SK-MEL-5 (cell line): ENCODE results near the gene NEB. TPM values are rescaled to one million over a fixed set of nuclear protein-coding genes. Genes with fewer than 3 reads are reported as not detected.
"Not testable (repeated sequence)": the region's sequence is repeated elsewhere in the genome, so short reads cannot be mapped to it uniquely, and the experiment has no call there.

Experiments
- DNase-seq: peaks from one replicate; pipeline ENCODE4 v3.0.0-alpha.2; 2016; ENCODE audit warnings: low read depth, low spot score
- in situ Hi-C: cut with HindIII; loops from 2 replicates; pipeline ENCODE4 v1.10.0; 2016; ENCODE audit warnings: low sequenced_read_pairs, high pct_unique_total_duplicates, low pct_unique_long_range_greater_than_20kb
- total RNA-seq: library from RNA; depleted of rRNA; stranded (reverse); fragments of >200 nt; shearing (Covaris generic); gene quantifications from 2 replicates; pipeline ENCODE4 v1.2.3, GENCODE V29; 2014

NEB gene
- total RNA-seq, 1 experiment from 2014 or later, result 1.4 TPM

GRCh38 chr2:151721161-151721560, 13.1 kb downstream of the NEB start:
- in situ Hi-C loops, result no loop called here
- DNase-seq, result no peak

GRCh38 chr2:151720521-151720920, 13.8 kb downstream of the NEB start:
- DNase-seq, result no peak
- in situ Hi-C loops, result no loop called here

- in situ Hi-C loops, result no loop called here
- DNase-seq, result no peak
Measured at GRCh38 chr2:151718796-151719195, 15.5 kb downstream of the NEB start.

- DNase-seq, result no peak
- in situ Hi-C loops, result no loop called here
Measured at GRCh38 chr2:151718247-151718646, 16.0 kb downstream of the NEB start.

GRCh38 chr2:151716721-151717120, 17.6 kb downstream of the NEB start:
- in situ Hi-C loops, result no loop called here
- DNase-seq, result no peak

GRCh38 chr2:151713291-151713903, 20.9 kb downstream of the NEB start:
- DNase-seq, result no peak
- in situ Hi-C loops, result no loop called here

GRCh38 chr2:151711025-151711424, 23.3 kb downstream of the NEB start:
- in situ Hi-C loops, result no loop called here
- no peak for DNase-seq

- DNase-seq, result no peak
- in situ Hi-C loops, result no loop called here
Measured at GRCh38 chr2:151708788-151709187, 25.5 kb downstream of the NEB start.

- in situ Hi-C loops, result no loop called here
- DNase-seq, result no peak
Measured at GRCh38 chr2:151707857-151708256, 26.4 kb downstream of the NEB start.

GRCh38 chr2:151704480-151704961, 29.8 kb downstream of the NEB start:
- peak; percentile 5 for DNase-seq
- in situ Hi-C loops, result not testable (repeated sequence)

- DNase-seq, in situ Hi-C loops: not testable (repeated sequence)
Measured at GRCh38 chr2:151698134-151698533, 36.1 kb downstream of the NEB start.

GRCh38 chr2:151695778-151696177, 38.5 kb downstream of the NEB start:
- in situ Hi-C loops, result no loop called here
- no peak for DNase-seq

GRCh38 chr2:151691631-151692030, 42.6 kb downstream of the NEB start:
- in situ Hi-C loops, result no loop called here
- DNase-seq, result no peak

GRCh38 chr2:151688719-151689118, 45.6 kb downstream of the NEB start:
- DNase-seq, result no peak
- in situ Hi-C loops, result no loop called here

- no peak for DNase-seq
- in situ Hi-C loops, result no loop called here
Measured at GRCh38 chr2:151682459-151683003, 51.7 kb downstream of the NEB start.

- no peak for DNase-seq
- in situ Hi-C loops, result no loop called here
Measured at GRCh38 chr2:151681051-151681450, 53.2 kb downstream of the NEB start.

- in situ Hi-C loops, result no loop called here
- no peak for DNase-seq
Measured at GRCh38 chr2:151679994-151680393, 54.3 kb downstream of the NEB start.

- in situ Hi-C loops, result no loop called here
- no peak for DNase-seq
Measured at GRCh38 chr2:151678849-151679248, 55.4 kb downstream of the NEB start.

- no peak for DNase-seq
- in situ Hi-C loops, result no loop called here
Measured at GRCh38 chr2:151673016-151673415, 61.3 kb downstream of the NEB start.
